HEK293 (cell line): ENCODE results near the gene CSMD2.

Experiments
- CTCF ChIA-PET: fragments of 350-600 bp; formaldehyde crosslinking; extraction: SDS; loops from one replicate; lab custom pipeline; 2021; ENCODE audit warnings: antibody characterized with exemption; lab: Yijun Ruan, JAX
- POLR2A ChIA-PET: fragments of 300-600 bp; formaldehyde crosslinking; extraction: SDS; loops from one replicate; lab custom pipeline; 2020; ENCODE audit warnings: antibody characterized with exemption, inconsistent platforms; lab: Yijun Ruan, JAX
- H3K27ac ChIP-seq: fragments of 200-500 bp; sonication (Bioruptor generic); 2 replicates; pipeline ENCODE4 v1.5.1; 2014; ENCODE audit warnings: low read depth, low read length, control low read depth, inconsistent platforms; ENCODE audit errors: extremely low read depth
- H3K36me3 ChIP-seq, 2 experiments: fragments of 200-500 bp in 1 of 2; sonication (Bioruptor generic) in 1 of 2; 1 replicate in 1 of 2; 2 replicates in 1 of 2; pipeline ENCODE4 v1.5.1; 2014 to 2017; ENCODE audit warnings: inconsistent platforms in 2 of 2, low read length in 2 of 2; ENCODE audit not compliant: control insufficient read depth in 2 of 2, insufficient read depth in 1 of 2
- H3K4me1 ChIP-seq: fragments of 200-500 bp; sonication (Bioruptor generic); 2 replicates; pipeline ENCODE4 v1.5.1; 2014; ENCODE audit warnings: mild to moderate bottlenecking, low read length, inconsistent platforms; ENCODE audit not compliant: control insufficient read depth, insufficient read depth
- H3K4me3 ChIP-seq: 2 replicates; pipeline ENCODE4 v1.5.1; 2011; ENCODE audit warnings: low read depth, mild to moderate bottlenecking, control low read depth, low read length, moderate library complexity
- H3K9me3 ChIP-seq: fragments of 200-500 bp; sonication (Bioruptor generic); 2 replicates; pipeline ENCODE4 v1.5.1; 2014; ENCODE audit warnings: low read depth, low read length, inconsistent platforms; ENCODE audit not compliant: control insufficient read depth, insufficient read depth
- ATF2 ChIP-seq: fragments of 450-650 bp; formaldehyde crosslinking; IDR thresholded peaks from 2 replicates; pipeline ENCODE4 v1.5.1; 2016; ENCODE audit warnings: missing biosample characterization, missing genetic modification characterization, low read depth
- FEZF1 ChIP-seq: fragments of 450-650 bp; formaldehyde crosslinking; IDR thresholded peaks from 2 replicates; pipeline ENCODE4 v1.5.1; 2016; ENCODE audit warnings: missing biosample characterization, missing genetic modification characterization
- GLI4 ChIP-seq: fragments of 450-650 bp; formaldehyde crosslinking; IDR thresholded peaks from 2 replicates; pipeline ENCODE4 v1.5.1; 2016; ENCODE audit warnings: missing biosample characterization, missing genetic modification characterization
- KLF10 ChIP-seq: fragments of 450-650 bp; IDR thresholded peaks from 2 replicates; pipeline ENCODE4 v1.5.1; 2018; ENCODE audit warnings: missing biosample characterization, mild to moderate bottlenecking, missing genetic modification characterization
- MZF1 ChIP-seq: fragments of 450-650 bp; formaldehyde crosslinking; IDR thresholded peaks from 2 replicates; pipeline ENCODE4 v1.5.1; 2017; ENCODE audit warnings: missing biosample characterization, missing genetic modification characterization, borderline replicate concordance
- PRDM1 ChIP-seq: fragments of 450-650 bp; formaldehyde crosslinking; IDR thresholded peaks from 2 replicates; pipeline ENCODE4; 2016; ENCODE audit warnings: missing biosample characterization, missing genetic modification characterization
- PRDM6 ChIP-seq: fragments of 450-650 bp; formaldehyde crosslinking; IDR thresholded peaks from 2 replicates; pipeline ENCODE4 v1.5.1; 2017; ENCODE audit warnings: missing biosample characterization, missing genetic modification characterization
- RBAK ChIP-seq: fragments of 450-650 bp; formaldehyde crosslinking; IDR thresholded peaks from 2 replicates; pipeline ENCODE4 v1.5.1; 2016; ENCODE audit warnings: missing biosample characterization, missing genetic modification characterization
- TSHZ1 ChIP-seq: fragments of 450-650 bp; formaldehyde crosslinking; IDR thresholded peaks from 2 replicates; pipeline ENCODE4 v1.5.1; 2016; ENCODE audit warnings: missing biosample characterization, missing genetic modification characterization, borderline replicate concordance
- ZBTB48 ChIP-seq: fragments of 450-650 bp; formaldehyde crosslinking; IDR thresholded peaks from 2 replicates; pipeline ENCODE4 v1.5.1; 2016; ENCODE audit warnings: missing biosample characterization, missing genetic modification characterization
- ZNF112 ChIP-seq: fragments of 450-650 bp; formaldehyde crosslinking; IDR thresholded peaks from 2 replicates; pipeline ENCODE4 v1.5.0; 2017; ENCODE audit warnings: missing biosample characterization, missing genetic modification characterization
- ZNF121 ChIP-seq: fragments of 450-650 bp; formaldehyde crosslinking; IDR thresholded peaks from 2 replicates; pipeline ENCODE4 v1.5.1; 2016; ENCODE audit warnings: missing biosample characterization, missing genetic modification characterization
- ZNF140 ChIP-seq: fragments of 450-650 bp; formaldehyde crosslinking; IDR thresholded peaks from 2 replicates; pipeline ENCODE4 v1.5.1; 2016; ENCODE audit warnings: missing biosample characterization, missing genetic modification characterization
- ZNF18 ChIP-seq: fragments of 450-650 bp; formaldehyde crosslinking; IDR thresholded peaks from 2 replicates; pipeline ENCODE4 v1.5.1; 2016; ENCODE audit warnings: missing biosample characterization, missing genetic modification characterization
- ZNF223 ChIP-seq: fragments of 450-650 bp; formaldehyde crosslinking; IDR thresholded peaks from 2 replicates; pipeline ENCODE4 v1.5.1; 2016; ENCODE audit warnings: missing biosample characterization, missing genetic modification characterization
- ZNF23 ChIP-seq: fragments of 450-650 bp; formaldehyde crosslinking; IDR thresholded peaks from 2 replicates; pipeline ENCODE4 v1.5.1; 2016; ENCODE audit warnings: missing biosample characterization, missing genetic modification characterization, borderline replicate concordance
- ZNF239 ChIP-seq: fragments of 450-650 bp; formaldehyde crosslinking; IDR thresholded peaks from 2 replicates; pipeline ENCODE4 v1.5.1; 2016; ENCODE audit warnings: missing biosample characterization, missing genetic modification characterization
- ZNF248 ChIP-seq: fragments of 450-650 bp; formaldehyde crosslinking; IDR thresholded peaks from 2 replicates; pipeline ENCODE4 v1.5.1; 2017; ENCODE audit warnings: missing biosample characterization, missing genetic modification characterization
- ZNF311 ChIP-seq: fragments of 450-650 bp; formaldehyde crosslinking; IDR thresholded peaks from 2 replicates; pipeline ENCODE4 v1.5.1; 2017; ENCODE audit warnings: missing biosample characterization, missing genetic modification characterization, borderline replicate concordance
- ZNF391 ChIP-seq: fragments of 450-650 bp; formaldehyde crosslinking; IDR thresholded peaks from 2 replicates; pipeline ENCODE4 v1.5.1; 2016; ENCODE audit warnings: low read depth, missing biosample characterization, missing genetic modification characterization, borderline replicate concordance
- ZNF514 ChIP-seq: fragments of 450-650 bp; formaldehyde crosslinking; IDR thresholded peaks from 2 replicates; pipeline ENCODE4 v1.5.1; 2016; ENCODE audit warnings: missing biosample characterization, missing genetic modification characterization
- ZNF529 ChIP-seq: fragments of 450-650 bp; formaldehyde crosslinking; IDR thresholded peaks from 2 replicates; pipeline ENCODE4 v1.5.1; 2017; ENCODE audit warnings: missing genetic modification characterization, missing biosample characterization; ENCODE audit not compliant: insufficient replicate concordance
- ZNF560 ChIP-seq: fragments of 450-650 bp; formaldehyde crosslinking; IDR thresholded peaks from 2 replicates; pipeline ENCODE4 v1.5.1; 2017; ENCODE audit warnings: missing biosample characterization, missing genetic modification characterization, borderline replicate concordance
- ZNF76 ChIP-seq: fragments of 450-650 bp; formaldehyde crosslinking; IDR thresholded peaks from 2 replicates; pipeline ENCODE4; 2016; ENCODE audit warnings: low read depth, missing biosample characterization, missing genetic modification characterization, borderline replicate concordance
- ZNF768 ChIP-seq: fragments of 450-650 bp; formaldehyde crosslinking; IDR thresholded peaks from 2 replicates; pipeline ENCODE4 v1.5.1; 2018; ENCODE audit warnings: missing biosample characterization, mild to moderate bottlenecking, missing genetic modification characterization

CSMD2 gene

GRCh38 chr1:33895396-33895795 is 269.6 kb downstream of the CSMD2 start (continued):
- no peak for TF ChIP-seq PRDM1 (tag by site-specific recombination)
- no peak for TF ChIP-seq ZNF560
- no peak for TF ChIP-seq ZNF140 (tag by site-specific recombination)
- TF ChIP-seq, all 188 proteins: peak for 0

GRCh38 chr1:33893147-33893830 is 271.7 kb downstream of the CSMD2 start:
- TF ChIP-seq GLI4 (tag by site-specific recombination) (no peak), ZNF529 (tag by site-specific recombination) (no peak), ZNF514 (tag by site-specific recombination) (no peak), ZNF112 (no peak), ZNF391 (tag by site-specific recombination) (no peak), FEZF1 (no peak), PRDM6 (tag by site-specific recombination) (no peak), MZF1 (no peak), ZNF121 (no peak), ZNF768 (no peak)
- no peak overlapping the region for H3K27ac ChIP-seq
- H3K36me3 ChIP-seq, result no peaks in the 10 kb centered on the region
- H3K4me1 ChIP-seq, result no peaks in the 10 kb centered on the region
- CTCF ChIA-PET, result interaction anchor here (0.9 kb wide), 2 partner anchors 121 to 251 kb away, joined by 3 read pairs; no protein-coding TSS in a partner anchor
- no peak overlapping the region for H3K4me3 ChIP-seq
- no peaks in the 10 kb centered on the region for H3K9me3 ChIP-seq
- POLR2A ChIA-PET, result no interaction called here

- Histone ChIP-seq H3K27ac (no peak overlapping the region), H3K9me3 (no peaks in the 10 kb centered on the region), H3K4me1 (no peaks in the 10 kb centered on the region), H3K4me3 (no peak overlapping the region), H3K36me3 (no peaks in the 10 kb centered on the region)
- ChIA-PET POLR2A (no interaction called here), CTCF (interaction anchor here (0.6 to 0.8 kb wide), 2 partner anchors 85 to 254 kb away, joined by 3 to 5 read pairs; no protein-coding TSS in a partner anchor)
- TF ChIP-seq ZNF248 (tag by site-specific recombination), result no peak
- no peak for TF ChIP-seq ZBTB48 (tag by site-specific recombination)
- no peak for TF ChIP-seq ATF2
- TF ChIP-seq ZNF529 (tag by site-specific recombination), result no peak
- TF ChIP-seq TSHZ1, result no peak
- TF ChIP-seq ZNF223 (tag by site-specific recombination), result no peak
- TF ChIP-seq RBAK, result no peak
- no peak for TF ChIP-seq ZNF239 (tag by site-specific recombination)
- no peak for TF ChIP-seq GLI4 (tag by site-specific recombination)
- TF ChIP-seq ZNF76 (tag by site-specific recombination), result no peak
- no peak for TF ChIP-seq ZNF18 (tag by site-specific recombination)
- no peak for TF ChIP-seq ZNF23 (tag by site-specific recombination)
- TF ChIP-seq ZNF311, result no peak
- no peak for TF ChIP-seq KLF10 (tag by site-specific recombination)
These were observed 278.5 kb downstream of the CSMD2 start for GRCh38 chr1:33886496-33886895.
